HepG2 (cell line): ENCODE measurements around the gene TRMT2A. TPM values are rescaled to one million over a fixed set of nuclear protein-coding genes. Genes with fewer than 3 reads are reported as not detected.
A peak's percentile ranks its signal among the peaks of the same experiment; 100 is the strongest.

Experiments
- ATAC-seq: fragments of 200-7000 bp; cut with Tn5 transposase; 3 replicates; pipeline ENCODE4 v1.9.1; 2020; ENCODE audit warnings: mild to moderate bottlenecking, moderate library complexity
- BruUV-seq: library from RNA; stranded (reverse); fragments of 400-500 nt; replicated peaks from 2 replicates; lab custom pipeline; 2021; lab: Mats Ljungman, UMichigan
- CTCF ChIA-PET: fragments of 300-600 bp; formaldehyde crosslinking; extraction: SDS; loops from one replicate; lab custom pipeline; 2021; ENCODE audit warnings: low total read pairs, inconsistent platforms, low intra/inter-chr PET ratio; lab: Yijun Ruan, JAX
- POLR2A ChIA-PET: fragments of 350-600 bp; sonication (Branson Sonifier 250); formaldehyde crosslinking; loops from one replicate; lab custom pipeline; 2020; ENCODE audit warnings: antibody characterized with exemption, inconsistent platforms; lab: Yijun Ruan, JAX
- DNase-seq: peaks from one replicate; pipeline ENCODE4 v3.0.0-alpha.2; 2015; ENCODE audit warnings: low spot score
- FAIRE-seq: peaks from 3 replicates; lab custom pipeline; 2011; peaks lifted over from hg19 to GRCh38; lab: Jason Lieb, UNC
- H2AFZ ChIP-seq: one replicate; pipeline ENCODE4 v1.6.1; 2011; ENCODE audit warnings: low read length, inconsistent platforms
- H3K27ac ChIP-seq: fragments of 300-600 bp; 3 replicates; pipeline ENCODE4 v1.8.0; 2011; ENCODE audit warnings: mixed run types, mild to moderate bottlenecking, mixed read lengths, low read length, inconsistent platforms; ENCODE audit not compliant: insufficient read depth; ENCODE audit errors: extremely low read length
- H3K27me3 ChIP-seq, 2 experiments: fragments of 200-600 bp in 1 of 2; 2 replicates in 1 of 2; 3 replicates in 1 of 2; pipeline versions ENCODE4 v1.6.0 to v1.8.0; 2011; ENCODE audit warnings: low read length in 2 of 2, mild to moderate bottlenecking in 2 of 2, moderate library complexity in 2 of 2, inconsistent platforms in 1 of 2; ENCODE audit not compliant: insufficient read depth in 2 of 2, control insufficient read depth in 1 of 2
- H3K36me3 ChIP-seq, 2 experiments: fragments of 200-600 bp in 1 of 2; replicated peaks in 1 of 2; 2 replicates in 1 of 2; 3 replicates in 1 of 2; pipeline versions ENCODE4 v1.5.1 to v1.8.0; 2011; ENCODE audit warnings: low read length in 2 of 2, inconsistent platforms in 1 of 2; ENCODE audit not compliant: insufficient read depth in 2 of 2, control insufficient read depth in 1 of 2
- H3K4me1 ChIP-seq: 2 replicates; pipeline ENCODE4 v1.5.1; 2012; ENCODE audit warnings: low read length, inconsistent platforms; ENCODE audit not compliant: insufficient read depth
- H3K4me2 ChIP-seq: 2 replicates; pipeline ENCODE4 v1.6.0; 2011; ENCODE audit warnings: low read depth, low read length, inconsistent platforms
- H3K4me3 ChIP-seq, 3 experiments: fragments of 200-600 bp in 1 of 3; sonication (generic), shearing (Covaris generic) in 1 of 3; replicated peaks in 1 of 3; 2 replicates each; pipeline ENCODE4 v1.5.1; 2011 to 2016; ENCODE audit warnings: low read length in 3 of 3, inconsistent platforms in 2 of 3, low read depth in 2 of 3, mild to moderate bottlenecking in 2 of 3, control low read depth in 1 of 3, mixed read lengths in 1 of 3; ENCODE audit not compliant: insufficient read depth in 1 of 3
- H3K79me2 ChIP-seq: one replicate; pipeline ENCODE4 v1.6.1; 2011; ENCODE audit warnings: low read length, inconsistent platforms; ENCODE audit not compliant: insufficient read depth
- H3K9ac ChIP-seq: 2 replicates; pipeline ENCODE4 v1.6.0; 2011; ENCODE audit warnings: mild to moderate bottlenecking, low read depth, low read length, inconsistent platforms; ENCODE audit not compliant: insufficient read depth
- H3K9me3 ChIP-seq: 2 replicates; pipeline ENCODE4 v1.5.1; 2012; ENCODE audit warnings: mild to moderate bottlenecking, low read length
- H4K20me1 ChIP-seq: 2 replicates; pipeline ENCODE4 v1.6.0; 2011; ENCODE audit warnings: inconsistent platforms, mild to moderate bottlenecking, low read length, moderate library complexity; ENCODE audit not compliant: insufficient read depth
- ARID2 ChIP-seq: sonication (generic); formaldehyde crosslinking; IDR thresholded peaks from 2 replicates; pipeline ENCODE4 v1.8.1; 2022; ENCODE audit warnings: mild to moderate bottlenecking, missing genetic modification reagents, borderline replicate concordance
- DNMT1 ChIP-seq: sonication (generic); formaldehyde crosslinking; IDR thresholded peaks from 2 replicates; pipeline ENCODE4 v1.5.1; 2020; ENCODE audit warnings: mild to moderate bottlenecking, missing genetic modification reagents
- REL ChIP-seq: sonication (generic); formaldehyde crosslinking; conservative IDR thresholded peaks from 2 replicates; pipeline ENCODE4 v1.8.0; 2022; ENCODE audit warnings: mild to moderate bottlenecking, missing genetic modification reagents, moderate library complexity
- SIN3A ChIP-seq: IDR thresholded peaks from 2 replicates; pipeline ENCODE4 v1.6.1; 2011; ENCODE audit warnings: low read depth, mild to moderate bottlenecking, control low read depth, low read length, borderline replicate concordance
- SRY ChIP-seq: sonication (generic); formaldehyde crosslinking; IDR thresholded peaks from 2 replicates; pipeline ENCODE4 v1.8.0; 2022; ENCODE audit warnings: mild to moderate bottlenecking, missing genetic modification reagents
- ZEB1 ChIP-seq: IDR thresholded peaks from 2 replicates; pipeline ENCODE4 v1.6.1; 2012; ENCODE audit warnings: mild to moderate bottlenecking, low read depth, inconsistent platforms; ENCODE audit not compliant: insufficient replicate concordance
- ZFX ChIP-seq: sonication (generic); formaldehyde crosslinking; IDR thresholded peaks from 2 replicates; pipeline ENCODE4 v1.4.0; 2020; ENCODE audit warnings: mild to moderate bottlenecking, low read depth, missing genetic modification reagents, moderate library complexity
- ZNF83 ChIP-seq: sonication (generic); formaldehyde crosslinking; IDR thresholded peaks from 2 replicates; pipeline ENCODE4 v1.4.0; 2020; ENCODE audit warnings: missing genetic modification reagents, mild to moderate bottlenecking, borderline replicate concordance
- WGBS: methylation state at CpG from one replicate; pipeline ENCODE4 v1.1.6; 2017; ENCODE audit warnings: low lambda C conversion rate; 5-methylcytosine and 5-hydroxymethylcytosine counted together
- in situ Hi-C: cut with HindIII; loops from 2 replicates; pipeline ENCODE4 v1.10.0; 2017; ENCODE audit warnings: low pct_unique_long_range_greater_than_20kb; ENCODE audit not compliant: extremely low pct_ligation_motif_present
- intact Hi-C: fragments of 100-400 bp; cut with micrococcal nuclease; formaldehyde crosslinking; loops from one replicate; pipeline ENCODE4 v1.10.0; 2022; ENCODE audit not compliant: unreplicated experiment
- polyA plus RNA-seq, 8 experiments: library from polyadenylated mRNA; depleted of rRNA in 3 of 8; stranded (reverse) in 7 of 8; unstranded in 1 of 8; fragments of >200 nt; fragmentation: Illumina TruSeq in 4 of 8; extraction: Trizol in 4 of 8; gene quantifications; 2 replicates each; pipeline versions ENCODE4 v1.2.1 to v1.2.3, GENCODE V29; 2011 to 2016; ENCODE audit warnings: low read depth in 4 of 8, missing spikeins in 1 of 8, mixed read lengths in 1 of 8; ENCODE audit not compliant: insufficient read depth in 1 of 8
- total RNA-seq, 5 experiments: library from RNA; depleted of rRNA; stranded (reverse); fragments of >200 nt; fragmentation: Illumina TruSeq; extraction: Trizol; gene quantifications; 2 replicates each; pipeline ENCODE4 v1.2.3, GENCODE V29; 2016; ENCODE audit warnings: low read depth in 1 of 5
- TF ChIP-seq, protein P1 (sequence below): sonication (generic); formaldehyde crosslinking; IDR thresholded peaks from 2 replicates; pipeline ENCODE4 v1.8.0; 2023; ENCODE audit warnings: mild to moderate bottlenecking, missing genetic modification reagents
- TF ChIP-seq, protein P2 (sequence below): sonication (generic); formaldehyde crosslinking; IDR thresholded peaks from 2 replicates; pipeline ENCODE4 v1.5.0; 2020; ENCODE audit warnings: mild to moderate bottlenecking, missing genetic modification reagents, borderline replicate concordance
- TF ChIP-seq, protein P3 (sequence below): sonication (generic); formaldehyde crosslinking; IDR thresholded peaks from 2 replicates; pipeline ENCODE4 v1.8.0; 2022; ENCODE audit warnings: missing genetic modification reagents, mild to moderate bottlenecking, borderline replicate concordance
- TF ChIP-seq, protein P4 (sequence below): sonication (generic); formaldehyde crosslinking; IDR thresholded peaks from 2 replicates; pipeline ENCODE4 v1.5.0; 2020; ENCODE audit warnings: missing genetic modification reagents, mild to moderate bottlenecking, borderline replicate concordance

Gene TRMT2A
- total and polyA plus RNA-seq, 2 of the 13 experiments (the other 11 are each of a cell fraction or from before 2014, with no cell fraction given), result 24.0 to 30.3 TPM

DNA sequence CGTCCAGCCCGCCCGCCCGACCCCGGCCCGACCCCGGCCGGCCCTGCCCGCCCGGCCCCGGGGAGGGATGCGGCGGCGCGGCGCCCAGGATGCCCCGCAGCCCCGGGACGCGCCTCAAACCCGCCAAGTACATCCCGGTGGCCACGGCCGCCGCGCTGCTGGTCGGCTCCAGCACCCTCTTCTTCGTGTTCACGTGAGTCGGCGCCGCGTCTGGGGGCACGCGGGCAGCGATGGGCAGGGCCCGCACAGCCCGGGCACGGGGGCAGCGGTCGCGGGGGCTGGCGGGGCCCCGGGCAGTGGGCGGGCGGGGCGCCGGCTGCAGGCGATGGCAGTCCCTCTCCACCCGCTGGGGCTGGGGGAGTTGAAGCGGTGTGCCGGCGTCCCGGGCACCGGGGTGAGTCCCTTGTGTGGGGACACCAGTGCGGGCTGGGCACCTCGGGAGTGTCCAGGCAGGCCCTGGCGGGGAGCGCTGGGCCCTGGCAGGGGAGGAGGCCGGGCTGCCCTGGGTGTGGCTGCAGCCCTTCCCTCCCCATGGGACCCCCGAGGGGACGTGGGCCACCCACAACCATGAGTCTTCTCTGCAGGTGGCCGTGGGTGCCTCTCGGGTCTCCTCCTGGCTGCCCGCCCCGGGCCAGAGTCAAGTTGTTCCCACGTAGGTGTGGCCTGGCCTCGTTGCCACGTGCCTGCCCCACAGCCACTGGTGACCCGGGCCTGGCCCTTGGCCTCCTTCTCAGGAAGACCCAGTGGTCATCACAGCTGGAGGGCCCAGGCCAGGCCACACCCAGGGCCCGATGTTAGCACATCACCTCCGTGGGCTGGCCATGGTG, 15.0 kb upstream of the TRMT2A start:
- peaks cover 45% of the 10 kb centered on the region for H3K4me1 ChIP-seq
- DNase-seq, result no peak
- in situ Hi-C loops, result no loop called here
- H3K27me3 ChIP-seq, result no peaks in the 10 kb centered on the region
- ATAC-seq, result no peak
- H2AFZ ChIP-seq, result no peak overlapping the region
- no peak overlapping the region for H3K27ac ChIP-seq
- H3K9ac ChIP-seq, result peak overlapping the region; percentile 81
- no peaks in the 10 kb centered on the region for H3K9me3 ChIP-seq
- peak overlapping the region; percentile 63 to 90 (median 85) for H3K4me3 ChIP-seq
- H3K79me2 ChIP-seq, result peaks cover 17% of the 10 kb centered on the region
- BruUV-seq, result no TSS peak
- no peak for FAIRE-seq
- peak overlapping the region; percentile 79 for H3K4me2 ChIP-seq
- intact Hi-C loops, result no loop called here
- H4K20me1 ChIP-seq, result peaks cover 3% of the 10 kb centered on the region; the same call in 1 of the 2 replicates
- peaks cover 0 to 9% of the 10 kb centered on the region in 2 experiments; a peak in 1 of 5 replicates for H3K36me3 ChIP-seq
- POLR2A ChIA-PET, result no interaction called here
- CTCF ChIA-PET, result no interaction called here
- WGBS, result 0% methylated on average over 4 of the region's 72 CpGs
- 0 out of 2 replicates have a peak, but pooled peaks have one; percentile 31 for TF ChIP-seq SRY (CRISPR knock-in tag)
- 0 out of 2 replicates have a peak, but pooled peaks have one; percentile 55 for TF ChIP-seq DNMT1
- TF ChIP-seq, protein P1, sequence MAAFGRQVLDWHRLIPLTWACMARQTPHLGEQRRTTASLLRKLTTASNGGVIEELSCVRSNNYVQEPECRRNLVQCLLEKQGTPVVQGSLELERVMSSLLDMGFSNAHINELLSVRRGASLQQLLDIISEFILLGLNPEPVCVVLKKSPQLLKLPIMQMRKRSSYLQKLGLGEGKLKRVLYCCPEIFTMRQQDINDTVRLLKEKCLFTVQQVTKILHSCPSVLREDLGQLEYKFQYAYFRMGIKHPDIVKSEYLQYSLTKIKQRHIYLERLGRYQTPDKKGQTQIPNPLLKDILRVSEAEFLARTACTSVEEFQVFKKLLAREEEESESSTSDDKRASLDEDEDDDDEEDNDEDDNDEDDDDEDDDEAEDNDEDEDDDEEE (CRISPR knock-in tag), result 0 out of 2 replicates have a peak, but pooled peaks have one; percentile 39
- no peak for TF ChIP-seq REL (CRISPR knock-in tag)
- 0 out of 2 replicates have a peak, but pooled peaks have one; percentile 50 for TF ChIP-seq SIN3A
- TF ChIP-seq, protein P2, sequence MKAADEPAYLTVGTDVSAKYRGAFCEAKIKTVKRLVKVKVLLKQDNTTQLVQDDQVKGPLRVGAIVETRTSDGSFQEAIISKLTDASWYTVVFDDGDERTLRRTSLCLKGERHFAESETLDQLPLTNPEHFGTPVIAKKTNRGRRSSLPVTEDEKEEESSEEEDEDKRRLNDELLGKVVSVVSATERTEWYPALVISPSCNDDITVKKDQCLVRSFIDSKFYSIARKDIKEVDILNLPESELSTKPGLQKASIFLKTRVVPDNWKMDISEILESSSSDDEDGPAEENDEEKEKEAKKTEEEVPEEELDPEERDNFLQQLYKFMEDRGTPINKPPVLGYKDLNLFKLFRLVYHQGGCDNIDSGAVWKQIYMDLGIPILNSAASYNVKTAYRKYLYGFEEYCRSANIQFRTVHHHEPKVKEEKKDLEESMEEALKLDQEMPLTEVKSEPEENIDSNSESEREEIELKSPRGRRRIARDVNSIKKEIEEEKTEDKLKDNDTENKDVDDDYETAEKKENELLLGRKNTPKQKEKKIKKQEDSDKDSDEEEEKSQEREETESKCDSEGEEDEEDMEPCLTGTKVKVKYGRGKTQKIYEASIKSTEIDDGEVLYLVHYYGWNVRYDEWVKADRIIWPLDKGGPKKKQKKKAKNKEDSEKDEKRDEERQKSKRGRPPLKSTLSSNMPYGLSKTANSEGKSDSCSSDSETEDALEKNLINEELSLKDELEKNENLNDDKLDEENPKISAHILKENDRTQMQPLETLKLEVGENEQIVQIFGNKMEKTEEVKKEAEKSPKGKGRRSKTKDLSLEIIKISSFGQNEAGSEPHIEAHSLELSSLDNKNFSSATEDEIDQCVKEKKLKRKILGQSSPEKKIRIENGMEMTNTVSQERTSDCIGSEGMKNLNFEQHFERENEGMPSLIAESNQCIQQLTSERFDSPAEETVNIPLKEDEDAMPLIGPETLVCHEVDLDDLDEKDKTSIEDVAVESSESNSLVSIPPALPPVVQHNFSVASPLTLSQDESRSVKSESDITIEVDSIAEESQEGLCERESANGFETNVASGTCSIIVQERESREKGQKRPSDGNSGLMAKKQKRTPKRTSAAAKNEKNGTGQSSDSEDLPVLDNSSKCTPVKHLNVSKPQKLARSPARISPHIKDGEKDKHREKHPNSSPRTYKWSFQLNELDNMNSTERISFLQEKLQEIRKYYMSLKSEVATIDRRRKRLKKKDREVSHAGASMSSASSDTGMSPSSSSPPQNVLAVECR, result peak; percentile 36; the same call in 1 of the 2 replicates
- TF ChIP-seq ARID2 (CRISPR knock-in tag), result no peak
- TF ChIP-seq ZEB1, result no peak
- TF ChIP-seq ZFX (CRISPR knock-in tag), result peak; percentile 32
- TF ChIP-seq, protein P3, sequence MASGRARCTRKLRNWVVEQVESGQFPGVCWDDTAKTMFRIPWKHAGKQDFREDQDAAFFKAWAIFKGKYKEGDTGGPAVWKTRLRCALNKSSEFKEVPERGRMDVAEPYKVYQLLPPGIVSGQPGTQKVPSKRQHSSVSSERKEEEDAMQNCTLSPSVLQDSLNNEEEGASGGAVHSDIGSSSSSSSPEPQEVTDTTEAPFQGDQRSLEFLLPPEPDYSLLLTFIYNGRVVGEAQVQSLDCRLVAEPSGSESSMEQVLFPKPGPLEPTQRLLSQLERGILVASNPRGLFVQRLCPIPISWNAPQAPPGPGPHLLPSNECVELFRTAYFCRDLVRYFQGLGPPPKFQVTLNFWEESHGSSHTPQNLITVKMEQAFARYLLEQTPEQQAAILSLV (CRISPR knock-in tag), result peak; percentile 55; the same call in 1 of the 2 replicates
- TF ChIP-seq ZNF83, result no peak
- TF ChIP-seq, protein P4, sequence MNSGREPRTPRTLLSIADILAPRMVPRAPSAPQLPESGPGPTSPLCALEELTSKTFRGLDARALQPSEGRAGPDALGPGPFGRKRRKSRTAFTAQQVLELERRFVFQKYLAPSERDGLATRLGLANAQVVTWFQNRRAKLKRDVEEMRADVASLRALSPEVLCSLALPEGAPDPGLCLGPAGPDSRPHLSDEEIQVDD (CRISPR knock-in tag), result no peak
